Ovary (tissue), 3 donors: ENCODE results near the gene ADO.

Source experiments
- EP300 ChIP-seq: sonication (generic); formaldehyde crosslinking; IDR thresholded peaks from one replicate; pipeline ENCODE4 v1.6.1; 2017; ENCODE audit warnings: antibody characterized with exemption
- POLR2A ChIP-seq: fragments of 450-650 bp; IDR thresholded peaks from one replicate; pipeline ENCODE4 v1.6.1; 2017; ENCODE audit warnings: antibody characterized with exemption, mild to moderate bottlenecking, moderate library complexity
- TF ChIP-seq, protein P1 (sequence below), 3 donors: fragments of 450-650 bp in 2 of 3; fragments of 200-600 bp in 1 of 3; IDR thresholded peaks; one replicate each; pipeline versions ENCODE4 v1.5.1 to v1.8.0; 2016 to 2022; ENCODE audit warnings: antibody characterized with exemption in 3 of 3, mild to moderate bottlenecking in 1 of 3
- donor health status: DM: no; HTN: no; CAD: no.

DNA sequence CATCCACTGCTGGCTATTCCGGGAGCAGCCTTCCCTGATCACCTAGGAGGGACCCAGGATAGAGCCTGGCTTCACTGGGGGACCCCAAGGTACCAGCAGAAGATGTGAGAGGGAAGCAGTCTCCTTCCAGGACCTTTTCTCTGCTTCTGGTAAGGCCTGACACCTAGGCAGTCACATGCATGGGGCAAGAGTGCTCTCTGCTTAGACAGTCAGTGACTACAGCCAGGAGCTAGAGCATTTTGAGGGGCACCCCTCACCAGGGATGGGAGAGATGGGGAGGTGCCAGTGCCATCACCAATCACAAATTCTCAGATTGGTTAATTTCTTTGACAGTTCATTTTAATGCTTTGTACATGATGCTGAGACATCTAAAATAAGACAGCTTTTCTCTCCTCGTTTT, 13.9 kb upstream of the ADO start:
- TF ChIP-seq POLR2A (no peak), EP300 (no peak)
- TF ChIP-seq, protein P1, sequence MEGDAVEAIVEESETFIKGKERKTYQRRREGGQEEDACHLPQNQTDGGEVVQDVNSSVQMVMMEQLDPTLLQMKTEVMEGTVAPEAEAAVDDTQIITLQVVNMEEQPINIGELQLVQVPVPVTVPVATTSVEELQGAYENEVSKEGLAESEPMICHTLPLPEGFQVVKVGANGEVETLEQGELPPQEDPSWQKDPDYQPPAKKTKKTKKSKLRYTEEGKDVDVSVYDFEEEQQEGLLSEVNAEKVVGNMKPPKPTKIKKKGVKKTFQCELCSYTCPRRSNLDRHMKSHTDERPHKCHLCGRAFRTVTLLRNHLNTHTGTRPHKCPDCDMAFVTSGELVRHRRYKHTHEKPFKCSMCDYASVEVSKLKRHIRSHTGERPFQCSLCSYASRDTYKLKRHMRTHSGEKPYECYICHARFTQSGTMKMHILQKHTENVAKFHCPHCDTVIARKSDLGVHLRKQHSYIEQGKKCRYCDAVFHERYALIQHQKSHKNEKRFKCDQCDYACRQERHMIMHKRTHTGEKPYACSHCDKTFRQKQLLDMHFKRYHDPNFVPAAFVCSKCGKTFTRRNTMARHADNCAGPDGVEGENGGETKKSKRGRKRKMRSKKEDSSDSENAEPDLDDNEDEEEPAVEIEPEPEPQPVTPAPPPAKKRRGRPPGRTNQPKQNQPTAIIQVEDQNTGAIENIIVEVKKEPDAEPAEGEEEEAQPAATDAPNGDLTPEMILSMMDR (IDR thresholded peaks at IDR 0.05) = no peak
